Smooth muscle cell (in vitro differentiated cells): ENCODE data around the gene FBXO15. TPM values are rescaled to one million over a fixed set of nuclear protein-coding genes. Genes with fewer than 3 reads are reported as not detected.
A peak's percentile ranks its signal among the peaks of the same experiment; 100 is the strongest.

Experiments used
- DNase-seq: peaks from one replicate; lab custom pipeline; 2025; ENCODE audit not compliant: unreplicated experiment; lab: John Stamatoyannopoulos, UW
- H2AFZ ChIP-seq: fragments of 200-600 bp; sonication (generic); 2 replicates; pipeline ENCODE4 v1.6.0; 2016; ENCODE audit warnings: antibody characterized with exemption, low read depth, mild to moderate bottlenecking
- H3F3A ChIP-seq: fragments of 200-600 bp; sonication (generic); 2 replicates; pipeline ENCODE4 v1.6.0; 2017; ENCODE audit warnings: antibody characterized with exemption, low read depth
- H3K27ac ChIP-seq: fragments of 200-600 bp; sonication (generic); 2 replicates; pipeline ENCODE4 v1.5.1; 2016; ENCODE audit warnings: low read depth, mild to moderate bottlenecking
- H3K27me3 ChIP-seq: fragments of 200-600 bp; sonication (generic); 2 replicates; pipeline ENCODE4 v1.6.1; 2016; ENCODE audit warnings: low read depth, mild to moderate bottlenecking
- H3K36me3 ChIP-seq: fragments of 200-600 bp; sonication (generic); 2 replicates; pipeline ENCODE4 v1.5.1; 2016; ENCODE audit warnings: low read depth
- H3K4me1 ChIP-seq: fragments of 200-600 bp; sonication (generic); 2 replicates; pipeline ENCODE4 v1.5.1; 2016; ENCODE audit warnings: low read depth
- H3K4me2 ChIP-seq: fragments of 200-600 bp; sonication (generic); 2 replicates; pipeline ENCODE4 v1.6.0; 2016; ENCODE audit warnings: mild to moderate bottlenecking
- H3K4me3 ChIP-seq: fragments of 200-600 bp; sonication (generic); 2 replicates; pipeline ENCODE4 v1.5.1; 2016; ENCODE audit warnings: mild to moderate bottlenecking
- H3K79me2 ChIP-seq: fragments of 200-600 bp; sonication (generic); 2 replicates; pipeline ENCODE4 v1.6.0; 2016; ENCODE audit warnings: low read depth, mild to moderate bottlenecking
- H3K9ac ChIP-seq: fragments of 200-600 bp; sonication (generic); 2 replicates; pipeline ENCODE4 v1.6.0; 2016; ENCODE audit warnings: low read depth
- H3K9me3 ChIP-seq: fragments of 200-600 bp; sonication (generic); replicated peaks from 2 replicates; pipeline ENCODE4 v1.5.1; 2016; ENCODE audit warnings: low read depth
- H4K20me1 ChIP-seq: fragments of 200-600 bp; sonication (generic); 2 replicates; pipeline ENCODE4 v1.6.0; 2016; ENCODE audit warnings: low read depth
- WGBS: methylation state at CpG from one replicate; pipeline ENCODE4 v1.1.7; 2016; ENCODE audit warnings: low lambda C conversion rate; 5-methylcytosine and 5-hydroxymethylcytosine counted together
- polyA plus RNA-seq: library from polyadenylated mRNA; unstranded; fragments of >200 nt; fragmentation: Nextera tagmentation; extraction: Ambion mirVana; gene quantifications from 2 replicates; pipeline ENCODE4 v1.2.1, GENCODE V29; 2016
- total RNA-seq: library from RNA; depleted of rRNA; stranded (reverse); fragments of >200 nt; gene quantifications from 2 replicates; pipeline ENCODE4 v1.2.3, GENCODE V29; 2014
- TF ChIP-seq, protein P1 (sequence below): fragments of 200-600 bp; sonication (generic); IDR thresholded peaks from 2 replicates; pipeline ENCODE4 v1.5.1; 2017; ENCODE audit warnings: borderline replicate concordance, mild to moderate bottlenecking, antibody characterized with exemption; ENCODE audit not compliant: insufficient read depth, poor library complexity, severe bottlenecking

Gene FBXO15, protein sequence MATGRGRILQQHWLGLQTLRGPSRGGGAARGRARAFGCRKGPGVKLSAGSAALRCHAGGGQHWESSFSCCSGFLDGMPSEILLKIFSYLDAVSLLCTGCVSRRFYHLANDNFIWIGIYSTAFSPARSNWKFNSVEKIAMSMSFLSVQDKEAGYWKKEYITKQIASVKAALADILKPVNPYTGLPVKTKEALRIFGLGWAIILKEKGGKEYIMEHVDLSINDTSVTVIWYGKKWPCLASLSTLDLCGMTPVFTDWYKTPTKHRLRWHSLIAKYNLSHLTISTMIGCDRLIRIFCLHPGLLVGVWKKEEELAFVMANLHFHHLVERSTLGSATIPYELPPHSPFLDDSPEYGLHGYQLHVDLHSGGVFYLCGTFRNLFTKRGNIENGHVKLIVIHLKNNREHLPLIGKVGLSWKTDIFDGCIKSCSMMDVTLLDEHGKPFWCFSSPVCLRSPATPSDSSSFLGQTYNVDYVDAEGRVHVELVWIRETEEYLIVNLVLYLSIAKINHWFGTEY
- 0.22 and 7.8 TPM in 2 replicates for total RNA-seq
- 2.2 and 2.5 TPM in 2 replicates for polyA plus RNA-seq

DNA sequence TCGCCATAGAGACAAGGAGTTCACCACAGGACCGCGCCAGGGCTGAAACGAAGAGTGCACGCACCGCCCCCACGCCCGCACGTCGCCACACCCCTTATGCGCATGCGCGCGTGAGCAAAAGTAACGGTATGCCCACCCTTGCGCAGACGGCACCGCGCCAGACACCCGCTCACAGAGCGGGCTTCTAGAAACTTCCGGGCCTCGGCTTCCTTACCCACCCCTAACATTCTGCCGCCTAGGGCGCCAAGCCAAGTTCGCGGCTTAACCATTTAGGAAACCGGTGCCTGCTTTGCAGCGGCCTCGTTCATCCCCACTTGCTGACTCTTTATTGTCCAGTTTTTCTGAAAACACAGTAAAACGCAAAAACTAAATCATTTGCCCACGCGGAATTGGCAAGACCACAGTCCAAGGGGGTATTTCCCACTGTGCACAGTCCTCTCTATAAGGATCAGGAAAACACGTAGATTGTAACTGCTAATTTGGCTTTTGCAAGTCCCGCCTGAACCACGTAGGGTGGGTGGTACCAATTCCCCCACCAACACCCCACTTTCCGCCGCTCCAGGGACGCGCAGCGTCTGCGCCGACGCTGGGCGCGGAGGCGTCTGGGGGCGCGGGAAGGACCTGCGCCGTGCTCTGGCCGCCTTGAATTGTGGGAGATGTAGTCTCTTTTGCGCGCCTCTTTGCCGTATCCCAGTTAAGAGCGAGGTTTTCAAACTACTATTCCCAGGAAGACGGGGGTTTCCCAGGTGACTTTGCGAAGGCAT, at the start of gene FBXO15, which contains the start of gene TIMM21:
FBXO15 (minus strand) TSS at position 56 of the 764 bp plus-strand sequence; CDS start at position 7, 49 bp downstream.
TIMM21 (plus strand) TSS at position 745 of the 764 bp plus-strand sequence. CDS start 286 bp downstream, outside the sequence.
- WGBS: under 1% methylated on average over 58 of the region's 58 CpGs
- TF ChIP-seq, protein P1, sequence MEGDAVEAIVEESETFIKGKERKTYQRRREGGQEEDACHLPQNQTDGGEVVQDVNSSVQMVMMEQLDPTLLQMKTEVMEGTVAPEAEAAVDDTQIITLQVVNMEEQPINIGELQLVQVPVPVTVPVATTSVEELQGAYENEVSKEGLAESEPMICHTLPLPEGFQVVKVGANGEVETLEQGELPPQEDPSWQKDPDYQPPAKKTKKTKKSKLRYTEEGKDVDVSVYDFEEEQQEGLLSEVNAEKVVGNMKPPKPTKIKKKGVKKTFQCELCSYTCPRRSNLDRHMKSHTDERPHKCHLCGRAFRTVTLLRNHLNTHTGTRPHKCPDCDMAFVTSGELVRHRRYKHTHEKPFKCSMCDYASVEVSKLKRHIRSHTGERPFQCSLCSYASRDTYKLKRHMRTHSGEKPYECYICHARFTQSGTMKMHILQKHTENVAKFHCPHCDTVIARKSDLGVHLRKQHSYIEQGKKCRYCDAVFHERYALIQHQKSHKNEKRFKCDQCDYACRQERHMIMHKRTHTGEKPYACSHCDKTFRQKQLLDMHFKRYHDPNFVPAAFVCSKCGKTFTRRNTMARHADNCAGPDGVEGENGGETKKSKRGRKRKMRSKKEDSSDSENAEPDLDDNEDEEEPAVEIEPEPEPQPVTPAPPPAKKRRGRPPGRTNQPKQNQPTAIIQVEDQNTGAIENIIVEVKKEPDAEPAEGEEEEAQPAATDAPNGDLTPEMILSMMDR: no peak

DNA sequence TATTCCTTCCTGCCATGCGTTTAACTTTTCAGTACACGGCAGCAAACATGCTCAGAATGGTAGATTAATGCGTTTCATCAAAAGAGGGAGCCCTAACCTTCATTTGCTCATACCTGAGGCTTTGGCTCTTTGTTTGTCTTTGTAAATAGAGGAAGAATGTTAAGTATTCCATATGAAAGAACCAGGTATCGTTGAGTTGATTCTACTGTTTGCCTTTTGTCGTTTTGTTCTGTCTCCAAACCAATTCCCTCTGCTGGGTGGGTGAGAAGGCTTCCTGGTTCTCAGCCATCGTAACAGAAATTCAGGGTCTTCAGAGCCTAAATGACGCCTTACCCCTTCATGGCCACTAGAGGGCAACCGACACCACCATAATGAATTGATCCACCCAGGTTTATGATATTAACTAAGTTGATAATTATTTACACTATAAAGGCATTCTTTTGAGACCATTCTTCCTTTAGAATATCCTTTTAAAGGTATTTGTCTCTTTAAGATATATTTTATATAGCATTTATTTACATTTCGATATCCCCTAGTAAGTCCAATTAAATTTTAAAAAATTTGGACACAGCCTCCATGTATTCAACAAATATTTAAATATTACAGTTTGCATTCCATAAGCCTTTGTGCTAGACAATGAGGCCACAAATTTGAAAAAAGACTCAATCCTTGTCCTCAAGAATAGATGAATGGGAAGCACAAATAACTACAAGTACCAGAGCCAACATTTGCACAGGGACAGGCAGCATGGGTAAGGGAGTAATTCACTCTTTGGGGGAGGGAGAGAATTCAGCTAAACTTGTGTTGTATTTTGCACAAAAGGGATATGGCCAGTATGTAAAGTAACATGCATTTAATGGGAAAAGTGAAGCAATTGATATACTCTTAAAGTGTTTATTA, 48.8 kb upstream of the FBXO15 start:
- Histone ChIP-seq H2AFZ (peak overlapping the region; percentile 80), H4K20me1 (no peaks in the 10 kb centered on the region), H3K9ac (no peak overlapping the region), H3K4me1 (no peaks in the 10 kb centered on the region), H3K27me3 (no peaks in the 10 kb centered on the region), H3K4me2 (peak overlapping the region; percentile 84), H3K9me3 (no peaks in the 10 kb centered on the region), H3K27ac (no peak overlapping the region), H3K4me3 (peak overlapping the region; percentile 47), H3K79me2 (no peaks in the 10 kb centered on the region), H3F3A (no peaks in the 10 kb centered on the region), H3K36me3 (no peaks in the 10 kb centered on the region)
- WGBS: 13% methylated on average over 9 of the region's 9 CpGs
- DNase-seq: no peak
- TF ChIP-seq, protein P1: peak; percentile 97

More for the DNA sequence above, at the start of gene FBXO15, which contains the start of gene TIMM21:
- Histone ChIP-seq H3K4me1 (peaks cover 10% of the 10 kb centered on the region), H3F3A (peaks cover 4% of the 10 kb centered on the region), H3K79me2 (peaks cover 30% of the 10 kb centered on the region), H2AFZ (peak within 1 kb of the TSS; percentile 88), H3K9me3 (no peaks in the 10 kb centered on the region), H3K4me2 (peak within 1 kb of the TSS; percentile 89), H4K20me1 (no peaks in the 10 kb centered on the region), H3K27me3 (no peaks in the 10 kb centered on the region), H3K36me3 (no peaks in the 10 kb centered on the region), H3K4me3 (peak within 1 kb of the TSS; percentile 67), H3K9ac (peak within 1 kb of the TSS; percentile 74), H3K27ac (peak within 1 kb of the TSS; percentile 76)
- DNase-seq: peak; percentile 90

DNA sequence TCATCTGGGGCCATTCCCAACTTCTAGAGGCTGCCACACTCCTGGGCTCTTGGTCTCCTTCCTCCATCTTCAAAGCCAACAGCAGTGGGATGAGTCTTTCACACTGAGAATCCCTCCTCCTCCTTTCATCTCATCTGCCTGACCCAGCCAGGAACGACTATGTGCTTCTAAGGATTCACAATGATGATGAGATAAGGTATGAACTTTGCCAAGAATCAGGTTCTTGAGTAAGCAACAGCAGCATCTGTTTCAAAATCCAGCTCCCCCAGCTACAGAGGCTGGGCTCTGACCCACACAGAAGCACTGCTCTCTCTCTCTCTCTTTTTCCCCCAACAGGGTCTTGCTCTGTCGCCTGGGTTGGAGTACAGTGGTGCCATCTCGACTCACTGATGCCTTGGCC, 47.1 kb upstream of the FBXO15 start:
- Histone ChIP-seq H3K4me1 (no peaks in the 10 kb centered on the region), H4K20me1 (no peaks in the 10 kb centered on the region), H3K27me3 (no peaks in the 10 kb centered on the region), H3K36me3 (no peaks in the 10 kb centered on the region), H3K9me3 (no peaks in the 10 kb centered on the region), H3F3A (no peaks in the 10 kb centered on the region), H3K4me3 (no peak overlapping the region), H3K9ac (no peak overlapping the region), H2AFZ (no peak overlapping the region), H3K79me2 (no peaks in the 10 kb centered on the region), H3K27ac (no peak overlapping the region), H3K4me2 (no peak overlapping the region)
- TF ChIP-seq, protein P1: no peak
- no peak for DNase-seq
- WGBS: 75% methylated on average over 3 of the region's 3 CpGs
